ENCODE results near the gene KCTD5. TPM values are rescaled to one million over a fixed set of nuclear protein-coding genes. Genes with fewer than 3 reads are reported as not detected.
"Not testable (repeated sequence)": the region's sequence is repeated elsewhere in the genome, so short reads cannot be mapped to it uniquely, and the experiment has no call there.

Gene KCTD5
- total RNA-seq, 1 donor from 2014 or later: 17.5 TPM

DNA sequence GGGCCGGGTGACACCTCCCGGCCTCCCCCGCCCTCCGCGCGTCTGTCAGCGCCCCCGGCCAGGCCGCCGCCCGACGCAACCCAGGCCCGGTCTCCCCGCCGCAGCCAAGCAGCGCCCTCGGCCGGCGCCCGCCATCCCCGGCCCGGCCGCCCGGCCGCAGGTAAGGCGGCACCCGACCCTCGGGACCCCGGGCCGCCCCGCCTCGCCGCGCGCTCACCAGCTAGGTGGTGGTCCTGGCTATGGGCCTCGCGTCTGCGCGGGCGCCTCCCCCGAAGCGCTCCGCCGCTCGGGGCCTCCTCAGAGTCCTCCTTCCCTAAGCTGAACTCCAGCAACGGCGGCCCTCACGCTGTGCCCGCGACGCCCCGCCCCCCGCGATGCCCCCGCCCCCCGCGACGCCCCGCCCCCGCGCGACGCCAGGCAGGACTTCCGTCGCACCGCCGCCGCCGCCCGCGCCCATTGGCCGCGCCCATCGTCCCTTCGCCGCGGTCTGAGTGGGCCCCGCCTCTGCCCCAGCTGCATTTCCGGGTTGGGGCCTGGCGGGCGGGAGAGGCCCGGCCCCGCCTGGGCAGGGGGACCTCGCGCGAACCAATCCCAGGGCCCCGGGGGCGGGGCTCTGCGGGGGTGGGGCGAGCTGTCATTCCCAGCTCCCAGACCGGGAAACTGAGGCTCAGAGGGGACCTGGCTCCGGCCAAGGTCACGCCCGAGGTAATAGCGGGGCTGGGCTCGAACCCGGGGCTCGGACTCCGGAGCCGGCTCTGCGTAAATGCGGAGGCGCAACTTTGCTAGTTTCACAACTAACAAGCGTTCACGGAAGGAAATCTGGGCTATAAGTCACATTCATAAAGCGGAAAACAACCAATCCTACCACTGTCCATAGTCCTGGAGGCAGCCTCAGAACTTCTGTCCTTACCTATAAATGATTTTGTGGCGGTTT is 9.0 kb upstream of the KCTD5 start:
- peak; percentile 97 for DNase-seq (ENCODE audit: low spot score)

GRCh38 chr16:2675021-2675420 is 7.3 kb upstream of the KCTD5 start:
- no peak for DNase-seq (ENCODE audit: low spot score)

DNA sequence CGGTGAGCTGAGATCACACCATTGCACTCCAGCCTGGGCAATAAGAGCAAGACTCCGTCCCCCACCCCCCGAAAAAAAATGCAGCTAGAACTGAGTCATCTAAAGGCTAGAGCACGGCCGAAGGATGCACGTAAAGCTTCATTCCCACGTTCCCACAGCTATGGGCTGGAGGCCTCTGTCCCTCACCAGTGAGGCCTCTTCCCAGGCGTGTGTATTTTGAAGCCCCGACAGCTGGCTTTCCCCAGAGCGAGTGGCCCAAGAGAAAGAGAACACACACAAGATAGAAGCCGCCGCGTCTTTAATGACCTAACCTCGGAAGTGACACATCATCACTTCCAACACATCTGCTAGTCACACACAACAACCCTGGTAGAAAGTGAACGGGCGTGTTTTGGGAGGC is 6.6 kb upstream of the KCTD5 start:
- DNase-seq (ENCODE audit: low spot score): no peak

DNA sequence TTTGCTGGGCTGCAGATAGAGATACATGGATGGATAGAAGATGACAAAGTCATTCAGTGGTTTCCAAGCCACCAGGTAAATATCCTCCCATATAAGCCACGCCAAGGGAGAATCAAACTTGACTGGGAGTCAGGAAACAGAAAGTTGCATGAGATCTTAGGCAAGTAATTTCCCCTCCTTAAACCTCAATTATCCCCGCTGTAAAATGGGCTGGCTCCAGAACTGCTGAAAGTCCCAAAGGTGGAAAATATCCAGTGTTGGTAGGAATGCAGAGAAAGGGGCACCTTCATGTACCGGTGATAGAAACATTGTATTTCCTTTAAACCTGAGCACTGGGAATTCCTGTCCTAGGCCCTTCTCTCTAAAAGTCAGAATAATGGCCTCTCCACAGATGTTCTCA is 5.4 kb upstream of the KCTD5 start:
- not testable (repeated sequence) for DNase-seq (ENCODE audit: low spot score)

- DNase-seq (ENCODE audit: low spot score): not testable (repeated sequence)
Observed at GRCh38 chr16:2678206-2678965, 3.9 kb upstream of the KCTD5 start.

DNA sequence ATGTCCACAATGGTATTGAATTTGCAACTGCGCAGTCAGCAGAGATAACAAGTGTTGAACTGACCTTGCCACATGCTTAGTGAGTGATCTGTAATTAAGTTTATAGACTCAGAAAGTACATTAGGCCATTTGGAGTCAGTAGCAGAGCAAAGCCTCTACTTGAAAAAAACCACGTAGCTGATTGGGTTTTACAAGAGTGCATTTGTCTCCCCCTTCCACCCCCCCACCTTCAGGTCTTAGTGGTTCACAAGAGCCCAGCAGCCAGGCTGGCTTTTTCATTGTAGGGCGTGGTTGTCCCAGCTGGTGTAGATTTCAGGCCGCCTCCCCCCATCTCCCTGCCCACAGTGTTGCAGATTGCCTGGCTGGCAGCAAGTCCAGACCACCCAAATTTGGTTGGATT is 2.4 kb upstream of the KCTD5 start:
- DNase-seq (ENCODE audit: low spot score): not testable (repeated sequence)

GRCh38 chr16:2680360-2680759 is 2.0 kb upstream of the KCTD5 start:
- DNase-seq (ENCODE audit: low spot score): not testable (repeated sequence)

- not testable (repeated sequence) for DNase-seq (ENCODE audit: low spot score)
Observed at GRCh38 chr16:2683041-2683440, 718 bp downstream of the KCTD5 start.

- DNase-seq (ENCODE audit: low spot score): not testable (repeated sequence)
Observed at GRCh38 chr16:2686075-2686474, 3.8 kb downstream of the KCTD5 start.

DNA sequence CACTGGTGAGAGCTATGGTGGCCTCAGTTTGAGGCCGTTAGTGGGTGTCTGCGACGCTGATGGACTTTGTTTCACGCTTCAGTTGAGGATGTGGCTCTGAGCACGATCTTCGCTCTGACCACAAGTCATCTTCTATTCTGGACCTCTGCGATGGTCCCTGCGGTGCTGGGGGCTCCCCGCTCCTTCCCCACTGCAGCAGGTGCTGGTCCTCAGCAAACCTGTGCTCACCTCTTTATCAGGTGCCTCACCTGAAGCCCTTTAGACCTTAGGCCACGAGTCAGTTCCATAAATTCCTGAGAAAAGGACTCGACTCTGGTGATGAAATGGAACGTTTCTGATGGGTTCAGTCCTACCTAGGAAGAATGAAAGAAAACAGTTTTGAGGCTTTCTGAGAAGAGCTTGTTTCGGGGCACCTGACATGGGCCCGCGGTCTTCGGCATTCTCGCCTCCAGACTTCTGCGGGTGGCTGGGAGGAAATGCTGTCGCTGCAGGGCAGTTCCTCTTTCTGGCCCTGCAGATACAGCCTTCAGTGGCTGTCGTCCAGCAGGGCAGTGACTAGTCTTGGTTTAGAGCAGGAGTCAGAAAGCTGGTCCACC is 4.7 kb downstream of the KCTD5 start:
- DNase-seq (ENCODE audit: low spot score): no peak

DNA sequence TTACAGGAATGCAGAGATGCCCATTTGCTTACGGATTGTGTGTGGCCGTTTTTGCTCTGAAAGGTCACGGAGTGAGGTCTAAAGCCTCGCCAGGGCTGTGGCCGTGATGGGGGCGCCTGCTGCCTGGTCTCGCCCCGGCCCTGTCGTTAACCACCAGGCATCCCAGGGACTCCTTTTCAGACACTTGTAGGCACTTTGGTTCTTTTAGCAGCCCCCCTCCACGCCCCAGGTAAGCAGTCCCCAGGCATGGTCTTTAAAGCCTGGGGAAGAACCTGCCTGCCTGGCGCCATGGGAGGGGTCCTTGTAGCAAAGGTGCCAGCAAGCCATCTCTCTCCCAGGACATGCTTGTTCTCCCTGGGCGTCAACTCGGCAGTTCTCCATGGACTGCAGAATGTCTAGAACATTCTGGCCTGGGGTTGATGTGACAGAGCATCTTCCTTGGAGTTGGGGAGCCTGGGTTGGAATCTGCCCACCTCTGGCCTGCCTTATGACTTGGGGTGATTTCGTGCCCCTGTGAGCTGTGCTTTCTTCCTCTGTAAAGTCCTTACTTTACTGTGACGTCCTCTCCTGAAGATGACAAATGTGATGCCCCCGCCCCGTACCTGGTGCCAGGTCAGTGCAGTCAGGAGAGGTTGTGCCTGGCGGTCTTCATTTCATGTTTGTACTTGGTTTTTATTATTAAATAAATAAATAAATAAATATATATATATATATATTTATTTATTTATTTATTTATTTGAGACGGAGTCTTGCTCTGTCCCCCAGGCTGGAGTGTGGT is 5.4 kb downstream of the KCTD5 start:
- no peak for DNase-seq (ENCODE audit: low spot score)

DNA sequence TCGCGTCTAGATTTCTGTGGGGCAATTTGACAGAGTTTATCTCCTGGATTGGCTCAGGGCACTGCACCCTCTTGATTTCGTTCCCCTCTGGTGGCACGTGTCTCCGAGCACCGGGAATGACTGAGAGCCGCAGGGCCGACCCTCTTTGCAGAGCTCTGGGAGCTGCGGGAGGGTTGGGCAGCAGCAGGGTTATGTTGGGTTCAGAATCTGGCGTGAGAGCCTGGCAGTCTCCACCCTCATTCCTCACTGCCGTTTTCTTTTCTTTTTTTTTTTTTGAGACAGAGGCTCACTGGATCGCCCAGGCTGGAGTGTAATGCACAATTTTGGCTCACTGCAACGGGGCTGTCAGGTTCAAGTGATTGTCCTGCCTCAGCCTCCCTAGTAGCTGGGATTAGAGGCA is 7.1 kb downstream of the KCTD5 start:
- DNase-seq (ENCODE audit: low spot score): not testable (repeated sequence)

GRCh38 chr16:2689968-2690801 is 7.9 kb downstream of the KCTD5 start:
- no peak for DNase-seq (ENCODE audit: low spot score)

DNA sequence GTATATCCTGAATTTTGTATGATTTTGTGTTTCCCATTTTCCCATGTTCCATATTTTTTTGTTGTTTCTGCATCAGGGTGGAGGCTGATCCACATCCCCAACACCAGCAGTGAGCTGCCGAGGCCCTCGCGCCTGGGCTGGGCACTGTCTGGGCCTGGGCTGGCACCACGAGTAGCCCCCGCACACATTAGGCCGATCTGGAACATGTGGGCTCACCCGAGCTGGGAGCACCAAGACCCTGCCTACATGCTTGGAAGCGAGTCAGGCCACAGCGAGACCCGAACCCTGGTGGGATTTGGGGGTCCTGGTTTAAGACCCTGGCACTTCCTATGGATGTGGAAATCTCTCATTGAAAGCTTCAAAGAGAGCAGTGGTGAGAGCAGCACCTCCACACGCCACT is 8.5 kb downstream of the KCTD5 start:
- DNase-seq (ENCODE audit: low spot score): no peak

- no peak for DNase-seq (ENCODE audit: low spot score)
Observed at GRCh38 chr16:2691491-2692248, 9.3 kb downstream of the KCTD5 start.

- DNase-seq (ENCODE audit: low spot score): no peak
Observed at GRCh38 chr16:2692251-2692947, 10.1 kb downstream of the KCTD5 start.

DNA sequence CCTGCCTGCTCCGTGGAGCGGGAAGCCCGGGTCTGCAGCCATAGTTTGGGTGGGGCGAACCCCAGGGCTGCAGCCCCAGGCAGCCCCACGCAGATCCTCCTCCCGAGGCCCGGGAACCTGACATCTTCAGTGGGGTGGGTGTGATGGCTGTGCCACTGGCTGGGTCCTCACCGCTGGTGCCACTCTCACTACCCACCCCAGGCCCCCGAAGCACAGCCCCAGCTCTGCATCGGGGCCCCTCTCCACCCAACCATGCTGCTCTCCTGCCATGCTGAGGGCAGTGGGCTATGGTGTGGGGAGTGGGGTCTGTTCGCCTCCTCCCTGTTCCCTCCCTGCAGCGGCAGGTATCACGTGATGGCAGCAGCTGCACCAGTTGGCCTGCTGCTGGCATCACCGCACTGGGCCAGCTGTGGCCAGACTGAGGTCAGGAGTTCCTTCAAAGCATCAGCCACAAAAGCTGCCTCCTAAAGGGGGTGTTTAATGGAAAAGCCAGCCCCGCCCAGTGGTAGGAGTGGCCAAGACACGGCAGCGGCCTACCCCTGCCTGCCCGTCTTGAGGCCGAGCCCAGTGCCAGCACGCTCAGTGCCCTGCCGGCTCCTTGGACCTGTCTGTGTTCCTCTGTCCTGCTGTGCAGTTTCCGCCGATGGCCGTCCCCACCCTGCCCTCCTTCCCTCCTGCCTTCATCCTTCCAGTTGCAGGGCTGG is 10.8 kb downstream of the KCTD5 start:
- DNase-seq (ENCODE audit: low spot score): no peak

DNA sequence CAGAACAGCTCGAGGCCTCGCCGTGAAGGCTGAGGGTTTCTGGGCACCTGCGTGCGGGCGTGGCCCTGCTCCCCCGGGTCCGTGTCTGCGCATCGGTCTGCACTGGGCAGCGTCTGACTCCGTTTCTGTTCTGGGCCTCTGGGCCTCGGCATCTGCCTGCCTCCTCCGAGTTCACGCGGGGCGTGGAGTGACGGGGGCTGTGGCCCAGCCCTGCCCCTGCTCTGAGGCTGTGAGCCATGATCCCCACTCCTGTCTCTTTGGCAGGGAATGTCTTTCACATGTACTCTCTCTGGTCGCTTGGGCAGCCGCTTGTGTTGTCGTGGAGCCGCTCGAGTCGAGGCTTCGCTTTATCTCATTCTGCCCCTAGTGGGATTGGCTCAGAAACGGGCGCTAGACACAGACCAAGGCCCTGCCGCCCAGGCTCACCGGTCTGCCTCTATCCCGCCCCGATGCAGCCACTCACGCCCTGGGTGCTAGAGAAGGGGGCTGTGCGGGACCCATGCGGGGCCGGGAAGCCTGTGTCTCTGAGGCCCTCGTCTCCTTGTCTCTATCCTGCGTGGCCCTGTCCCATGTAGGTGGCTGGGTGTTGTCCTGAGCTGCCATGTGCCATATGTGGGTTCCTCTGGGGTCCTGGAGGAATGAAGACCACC is 14.4 kb downstream of the KCTD5 start:
- DNase-seq (ENCODE audit: low spot score): not testable (repeated sequence)

All from ureter (tissue), 1 donor.